Measurements from ENCODE around the gene QRFPR.

Gene QRFPR

GRCh38 chr4:121390335-121390734 lies 9.5 kb upstream of the QRFPR start:
- no peak overlapping the region for H3K4me2 ChIP-seq
- no peaks in the 10 kb centered on the region for H3K36me3 ChIP-seq (ENCODE audit: insufficient read depth)
- H3K4me1 ChIP-seq (ENCODE audit: low read depth, poor library complexity, severe bottlenecking) = no peaks in the 10 kb centered on the region
- no peak overlapping the region for H3K9ac ChIP-seq
- H3K79me2 ChIP-seq (ENCODE audit: insufficient read depth, low read depth) = no peaks in the 10 kb centered on the region
- H2AFZ ChIP-seq (ENCODE audit: low read depth) = no peak overlapping the region
- H3K27me3 ChIP-seq (ENCODE audit: insufficient read depth, low read depth) = no peaks in the 10 kb centered on the region
- no peak overlapping the region for H3K4me3 ChIP-seq (IDR thresholded peaks at IDR 0.05; ENCODE audit: insufficient read depth, low read depth, low read length)
- H3K27ac ChIP-seq = no peak overlapping the region
- no peaks in the 10 kb centered on the region for H4K20me1 ChIP-seq (ENCODE audit: insufficient read depth)
- no peak for TF ChIP-seq CTCF (conservative IDR thresholded peaks at IDR 0.05; ENCODE audit: low read depth, low read length)

- Histone ChIP-seq H3K4me1 (ENCODE audit: low read depth, poor library complexity, severe bottlenecking) (no peaks in the 10 kb centered on the region), H3K4me3 (IDR thresholded peaks at IDR 0.05; ENCODE audit: insufficient read depth, low read depth, low read length) (no peak overlapping the region), H3K27me3 (ENCODE audit: insufficient read depth, low read depth) (no peaks in the 10 kb centered on the region), H3K27ac (no peak overlapping the region), H3K9ac (no peak overlapping the region), H2AFZ (ENCODE audit: low read depth) (no peak overlapping the region), H4K20me1 (ENCODE audit: insufficient read depth) (no peaks in the 10 kb centered on the region), H3K36me3 (ENCODE audit: insufficient read depth) (no peaks in the 10 kb centered on the region), H3K4me2 (no peak overlapping the region), H3K79me2 (ENCODE audit: insufficient read depth, low read depth) (no peaks in the 10 kb centered on the region)
- no peak for TF ChIP-seq CTCF (conservative IDR thresholded peaks at IDR 0.05; ENCODE audit: low read depth, low read length)
Measured at GRCh38 chr4:121379276-121379675, 1.5 kb downstream of the QRFPR start.

- Histone ChIP-seq H3K4me1 (ENCODE audit: low read depth, poor library complexity, severe bottlenecking) (no peaks in the 10 kb centered on the region), H3K4me3 (IDR thresholded peaks at IDR 0.05; ENCODE audit: insufficient read depth, low read depth, low read length) (no peak overlapping the region), H3K36me3 (ENCODE audit: insufficient read depth) (no peaks in the 10 kb centered on the region), H3K4me2 (no peak overlapping the region), H3K9ac (no peak overlapping the region), H3K27me3 (ENCODE audit: insufficient read depth, low read depth) (no peaks in the 10 kb centered on the region), H3K79me2 (ENCODE audit: insufficient read depth, low read depth) (no peaks in the 10 kb centered on the region), H2AFZ (ENCODE audit: low read depth) (no peak overlapping the region), H4K20me1 (ENCODE audit: insufficient read depth) (no peaks in the 10 kb centered on the region), H3K27ac (no peak overlapping the region)
- no peak for TF ChIP-seq CTCF (conservative IDR thresholded peaks at IDR 0.05; ENCODE audit: low read depth, low read length)
Measured at GRCh38 chr4:121377076-121377475, 3.7 kb downstream of the QRFPR start.

GRCh38 chr4:121376556-121376955 lies 4.3 kb downstream of the QRFPR start:
- Histone ChIP-seq H3K27me3 (ENCODE audit: insufficient read depth, low read depth) (no peaks in the 10 kb centered on the region), H4K20me1 (ENCODE audit: insufficient read depth) (no peaks in the 10 kb centered on the region), H3K79me2 (ENCODE audit: insufficient read depth, low read depth) (no peaks in the 10 kb centered on the region), H3K4me2 (no peak overlapping the region), H3K9ac (no peak overlapping the region), H3K27ac (no peak overlapping the region), H3K4me3 (IDR thresholded peaks at IDR 0.05; ENCODE audit: insufficient read depth, low read depth, low read length) (no peak overlapping the region), H2AFZ (ENCODE audit: low read depth) (no peak overlapping the region), H3K36me3 (ENCODE audit: insufficient read depth) (no peaks in the 10 kb centered on the region), H3K4me1 (ENCODE audit: low read depth, poor library complexity, severe bottlenecking) (no peaks in the 10 kb centered on the region)
- TF ChIP-seq CTCF (conservative IDR thresholded peaks at IDR 0.05; ENCODE audit: low read depth, low read length) = no peak

- Histone ChIP-seq H3K36me3 (ENCODE audit: insufficient read depth) (no peaks in the 10 kb centered on the region), H3K27ac (no peak overlapping the region), H3K27me3 (ENCODE audit: insufficient read depth, low read depth) (no peaks in the 10 kb centered on the region), H2AFZ (ENCODE audit: low read depth) (no peak overlapping the region), H3K4me3 (IDR thresholded peaks at IDR 0.05; ENCODE audit: insufficient read depth, low read depth, low read length) (no peak overlapping the region), H3K9ac (no peak overlapping the region), H3K79me2 (ENCODE audit: insufficient read depth, low read depth) (no peaks in the 10 kb centered on the region), H3K4me2 (no peak overlapping the region), H4K20me1 (ENCODE audit: insufficient read depth) (no peaks in the 10 kb centered on the region), H3K4me1 (ENCODE audit: low read depth, poor library complexity, severe bottlenecking) (no peaks in the 10 kb centered on the region)
- TF ChIP-seq CTCF (conservative IDR thresholded peaks at IDR 0.05; ENCODE audit: low read depth, low read length) = no peak
Measured at GRCh38 chr4:121376097-121376496, 4.7 kb downstream of the QRFPR start.

All from KMS-11 (cell line).